Measurements from ENCODE around the gene PIK3CA.

- TF ChIP-seq CTCF (conservative IDR thresholded peaks at IDR 0.05; ENCODE audit: low read length) = no peak
- TF ChIP-seq EZH2phosphoT487 (IDR thresholded peaks at IDR 0.05; ENCODE audit: borderline replicate concordance, low read depth, low read length) = no peak
Measured at GRCh38 chr3:179268400-179269051, 120.4 kb downstream of the PIK3CA start.

Measured in OCI-LY7 (cell line).